ENCODE results near the gene DTX4. TPM values are rescaled to one million over a fixed set of nuclear protein-coding genes. Genes with fewer than 3 reads are reported as not detected.

Gene DTX4
- total RNA-seq = 10 to 100 TPM in 1 of 2 donors, 1 to 10 TPM in 1; 4.0 to 26.2 TPM

DNA sequence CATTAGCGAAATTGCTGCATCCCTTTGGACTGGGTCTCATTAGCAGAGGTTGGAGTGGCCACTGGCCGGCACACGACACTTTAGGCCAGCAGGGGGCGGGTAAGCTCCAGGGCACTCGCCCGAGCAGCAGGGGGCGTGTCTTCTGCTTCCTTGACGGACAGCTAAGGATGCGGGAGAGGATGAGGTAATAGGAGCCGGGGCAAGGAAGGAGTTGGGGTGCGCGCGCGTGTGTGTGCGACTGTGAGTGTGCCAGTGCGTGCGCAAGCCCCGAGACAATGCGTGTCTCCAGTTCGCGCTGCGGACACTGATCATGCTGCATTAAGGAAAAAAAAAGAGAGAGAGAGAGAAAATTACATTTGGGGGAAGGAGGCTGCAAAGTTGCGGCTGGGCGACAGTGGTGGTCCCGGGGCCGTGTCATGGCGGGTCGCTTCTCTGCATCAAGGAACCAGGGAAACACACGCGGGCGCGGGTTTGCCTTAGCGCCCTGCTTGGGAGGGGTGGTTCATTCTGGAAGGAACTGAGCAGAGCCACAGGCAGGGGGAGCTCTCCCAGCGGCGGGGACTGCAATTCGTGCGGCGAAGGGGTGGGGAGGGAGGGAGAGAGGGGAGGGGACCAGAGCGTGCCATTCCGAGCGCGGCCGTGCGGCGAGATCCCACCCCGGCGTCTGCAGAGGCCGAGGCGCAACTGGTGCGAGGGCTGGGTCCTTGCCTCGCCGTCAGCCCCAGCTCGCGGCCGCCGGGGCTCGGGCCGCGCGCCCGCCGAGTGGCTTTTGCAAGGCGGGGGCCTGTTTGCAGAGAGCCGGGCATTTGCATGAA, at the start of gene DTX4:
Gene DTX4, plus strand, starts transcription at position 625 of the 815 bp plus-strand sequence. CDS start 464 bp downstream, outside the sequence.

DNA sequence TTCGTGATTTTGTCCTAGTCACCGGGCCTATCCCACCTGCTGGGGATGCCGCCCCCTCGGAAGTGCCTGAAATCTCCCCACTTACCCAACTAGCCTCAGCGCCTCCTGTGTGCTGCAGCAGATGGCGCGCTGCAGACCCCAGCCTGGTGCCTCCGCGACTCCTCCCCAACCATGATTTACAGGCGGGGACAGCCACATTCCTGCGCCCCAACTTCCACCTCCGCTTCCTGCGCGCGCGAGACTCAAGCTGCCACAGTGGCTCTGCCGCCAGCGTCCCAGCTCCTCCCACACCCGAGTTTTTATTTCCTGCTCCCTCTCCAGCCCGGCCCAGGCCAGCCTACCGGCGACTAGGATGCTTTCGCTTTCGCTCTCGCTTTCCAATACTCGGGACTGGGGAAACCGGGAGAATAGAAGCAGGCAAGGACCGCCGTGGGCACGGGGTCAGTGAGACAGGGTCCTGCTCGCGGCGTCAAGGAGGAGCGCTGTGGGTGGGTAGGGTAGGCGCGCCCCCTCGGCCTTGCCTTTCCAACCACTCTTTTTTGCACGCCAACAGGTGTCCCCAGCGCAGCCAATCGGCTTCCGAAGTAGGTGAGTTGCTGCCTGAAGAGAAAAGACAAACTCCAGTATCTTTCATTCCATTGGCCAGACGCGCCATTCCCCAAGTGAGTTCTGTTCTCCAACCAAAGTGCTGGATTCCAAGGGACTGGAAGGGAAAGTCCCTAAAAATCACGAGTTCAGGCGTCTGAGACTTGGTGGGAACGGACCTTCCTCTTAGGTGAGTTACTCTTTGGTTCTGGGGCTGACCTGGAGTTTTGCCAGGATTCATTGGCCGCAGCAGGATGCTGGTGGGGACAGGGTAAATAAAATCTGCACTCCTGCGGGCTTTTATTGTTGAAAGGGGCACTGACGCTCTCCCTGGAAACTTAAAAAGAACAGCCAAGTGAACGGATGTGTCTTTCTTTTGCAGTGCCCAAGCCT, 29.1 kb upstream of the DTX4 start, which contains the start of gene FAM111A:
Gene FAM111A, plus strand, starts transcription at position 327 of the 978 bp plus-strand sequence. CDS start 6,017 bp downstream, outside the sequence.

DNA sequence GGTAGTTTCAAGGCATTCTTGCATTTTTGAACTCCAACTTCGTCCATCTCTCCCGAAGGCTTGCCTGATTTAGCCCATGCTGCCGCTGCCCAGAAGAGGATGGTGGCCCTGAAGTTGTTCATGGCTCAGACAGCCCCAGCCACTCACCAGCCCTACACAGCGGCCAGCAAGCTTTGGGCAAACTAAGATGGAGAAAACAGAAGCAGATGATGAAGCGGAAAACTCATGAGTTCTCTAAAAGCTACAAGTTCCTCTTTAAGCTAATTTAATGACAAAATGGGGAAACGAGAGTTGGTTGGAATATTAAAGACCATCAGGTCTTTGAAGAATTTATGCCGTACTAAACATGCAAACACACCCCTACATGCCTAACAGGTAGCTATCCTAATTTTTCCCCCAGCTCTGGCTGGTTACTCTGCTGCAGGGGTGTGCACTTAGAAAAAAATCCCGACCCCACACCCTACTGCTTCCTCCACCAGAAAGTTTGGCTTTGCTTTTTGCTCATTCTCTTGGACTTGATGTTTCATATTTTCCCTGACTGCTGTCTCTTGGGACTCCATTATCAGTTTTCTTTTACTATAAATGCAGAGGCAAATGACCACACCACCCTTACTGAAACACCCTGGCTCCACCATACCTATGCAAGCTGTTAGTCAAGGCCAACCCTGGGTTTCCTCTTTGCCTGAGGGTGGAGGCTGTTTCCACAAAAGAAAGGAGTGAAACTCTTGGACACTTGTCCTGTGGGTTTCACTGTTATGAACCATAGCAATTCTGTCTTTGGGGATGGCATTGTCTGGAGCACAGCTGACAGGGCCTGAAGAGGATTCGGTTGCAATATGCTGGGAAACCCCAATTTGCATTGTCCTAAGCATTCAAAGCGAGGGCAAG, 41.1 kb downstream of the DTX4 start, which contains the start of gene MPEG1:
Gene MPEG1, minus strand, starts transcription at position 184 of the 888 bp plus-strand sequence. Its CDS starts 62 bp downstream, at position 122.

Small RNAs within 50 kb of the gene (small RNA-seq; reads per million reads assigned to genes)
- 0 reads per million in 2 donors for gene RN7SL42P

Other genes with a start within 250 kb of the DTX4 start
- under 1 TPM in 1 of 2 donors, not detected in 1; 0.33 TPM for gene GLYATL1, start 232.6 kb upstream of the DTX4 start, total RNA-seq
- not detected for gene GLYATL1B, start 85.8 kb upstream of the DTX4 start, total RNA-seq
- 10 to 100 TPM in 1 of 2 donors, 1 to 10 TPM in 1; 8.6 to 22.3 TPM for gene FAM111B, start 64.9 kb upstream of the DTX4 start, total RNA-seq
- 100 to 1,000 TPM in 1 of 2 donors, 10 to 100 TPM in 1; 83.9 to 104 TPM for gene FAM111A, start 29.3 kb upstream of the DTX4 start, total RNA-seq
- not detected for gene MPEG1, start 40.8 kb downstream of the DTX4 start, total RNA-seq
- gene OR5AN1, start 186.8 kb downstream of the DTX4 start, total RNA-seq = not detected